COLO829 (cell line): ENCODE data around the gene CD59.
A peak's percentile ranks its signal among the peaks of the same experiment; 100 is the strongest.
"Not testable (repeated sequence)": the region's sequence is repeated elsewhere in the genome, so short reads cannot be mapped to it uniquely, and the experiment has no call there.

Experiments
- DNase-seq: peaks from one replicate; pipeline ENCODE4 v3.0.0; 2012; ENCODE audit warnings: low spot score

Gene CD59

GRCh38 chr11:33692541-33692940 is 43.7 kb downstream of the CD59 start:
- DNase-seq: no peak

- DNase-seq: peak; percentile 72
Observed at GRCh38 chr11:33692013-33692504, 44.2 kb downstream of the CD59 start.

GRCh38 chr11:33691066-33691864 is 45.0 kb downstream of the CD59 start:
- no peak for DNase-seq

- peak; percentile 80 for DNase-seq
Observed at GRCh38 chr11:33690290-33691065, 45.7 kb downstream of the CD59 start.

GRCh38 chr11:33689501-33689900 is 46.7 kb downstream of the CD59 start:
- DNase-seq: no peak

GRCh38 chr11:33689085-33689484 is 47.1 kb downstream of the CD59 start:
- no peak for DNase-seq

GRCh38 chr11:33687733-33688479 is 48.3 kb downstream of the CD59 start:
- peak; percentile 78 for DNase-seq

- no peak for DNase-seq
Observed at GRCh38 chr11:33685082-33685481, 51.1 kb downstream of the CD59 start.

- DNase-seq: no peak
Observed at GRCh38 chr11:33684003-33684706, 52.1 kb downstream of the CD59 start.

GRCh38 chr11:33682446-33682845 is 53.8 kb downstream of the CD59 start:
- peak; percentile 72 for DNase-seq

GRCh38 chr11:33682019-33682418 is 54.2 kb downstream of the CD59 start:
- no peak for DNase-seq

GRCh38 chr11:33678616-33679015 is 57.6 kb downstream of the CD59 start:
- not testable (repeated sequence) for DNase-seq

- DNase-seq: no peak
Observed at GRCh38 chr11:33674035-33674814, 62.0 kb downstream of the CD59 start.

GRCh38 chr11:33672273-33672672 is 64.0 kb downstream of the CD59 start:
- DNase-seq: no peak

GRCh38 chr11:33670250-33671011 is 65.8 kb downstream of the CD59 start:
- DNase-seq: peak; percentile 82

- peak; percentile 81 for DNase-seq
Observed at GRCh38 chr11:33669598-33670249, 66.5 kb downstream of the CD59 start.

- no peak for DNase-seq
Observed at GRCh38 chr11:33668951-33669596, 67.1 kb downstream of the CD59 start.

- DNase-seq: no peak
Observed at GRCh38 chr11:33668468-33668825, 67.8 kb downstream of the CD59 start.

GRCh38 chr11:33667819-33668467 is 68.3 kb downstream of the CD59 start:
- DNase-seq: no peak
